22Rv1 (cell line): ENCODE data around the gene DHX40.
"Not testable (repeated sequence)": the region's sequence is repeated elsewhere in the genome, so short reads cannot be mapped to it uniquely, and the experiment has no call there.

Experiments used
- H3K27ac ChIP-seq: fragments of 450-650 bp; 2 replicates; pipeline ENCODE4 v1.5.1; 2017
- CTCF ChIP-seq: fragments of 450-650 bp; IDR thresholded peaks from 2 replicates; pipeline ENCODE4 v1.5.1; 2017; ENCODE audit warnings: mild to moderate bottlenecking
- ZFX ChIP-seq: fragments of 450-650 bp; IDR thresholded peaks from 2 replicates; pipeline ENCODE4 v1.6.1; 2017; ENCODE audit warnings: antibody characterized with exemption, borderline replicate concordance

The DHX40 gene

GRCh38 chr17:59542960-59543635, 22.3 kb upstream of the DHX40 start:
- no peak overlapping the region for H3K27ac ChIP-seq
- TF ChIP-seq CTCF (no peak), ZFX (no peak)

GRCh38 chr17:59545942-59546341, 19.5 kb upstream of the DHX40 start:
- TF ChIP-seq ZFX: no peak

GRCh38 chr17:59547131-59547915, 18.1 kb upstream of the DHX40 start:
- no peak for TF ChIP-seq ZFX
- TF ChIP-seq CTCF: no peak
- no peak overlapping the region for H3K27ac ChIP-seq

More at GRCh38 chr17:59545942-59546341, 19.5 kb upstream of the DHX40 start:
- no peak overlapping the region for H3K27ac ChIP-seq

- not testable (repeated sequence) for H3K27ac ChIP-seq
Observed at GRCh38 chr17:59548985-59549384, 16.4 kb upstream of the DHX40 start.

- no peak for TF ChIP-seq ZFX
- no peak for TF ChIP-seq CTCF
- no peak overlapping the region for H3K27ac ChIP-seq
Observed at GRCh38 chr17:59550703-59551102, 14.7 kb upstream of the DHX40 start.

- H3K27ac ChIP-seq: no peak overlapping the region
- no peak for TF ChIP-seq ZFX
- no peak for TF ChIP-seq CTCF
Observed at GRCh38 chr17:59558039-59558438, 7.4 kb upstream of the DHX40 start.

GRCh38 chr17:59558953-59559352, 6.5 kb upstream of the DHX40 start:
- TF ChIP-seq CTCF (peak; percentile 23; the same call in 1 of the 2 replicates), ZFX (no peak)
- H3K27ac ChIP-seq: no peak overlapping the region

- TF ChIP-seq ZFX (no peak), CTCF (peak; percentile 61)
- H3K27ac ChIP-seq: no peak overlapping the region
Observed at GRCh38 chr17:59561042-59561441, 4.4 kb upstream of the DHX40 start.
